Activated CD4-positive, CD25-positive, alpha-beta regulatory T cell treated with anti-CD3 and anti-CD28 coated beads, Interleukin-2, amount 50 U/mL, for 72 hours (primary cell): ENCODE measurements around the gene CARMIL1.
"Not testable (repeated sequence)": the region's sequence is repeated elsewhere in the genome, so short reads cannot be mapped to it uniquely, and the experiment has no call there.

ENCODE experiments used
- DNase-seq: peaks from one replicate; pipeline ENCODE4 v3.0.0; 2021

CARMIL1 gene

GRCh38 chr6:25278261-25278913 lies 787 bp upstream of the CARMIL1 start:
- no peak for DNase-seq

DNA sequence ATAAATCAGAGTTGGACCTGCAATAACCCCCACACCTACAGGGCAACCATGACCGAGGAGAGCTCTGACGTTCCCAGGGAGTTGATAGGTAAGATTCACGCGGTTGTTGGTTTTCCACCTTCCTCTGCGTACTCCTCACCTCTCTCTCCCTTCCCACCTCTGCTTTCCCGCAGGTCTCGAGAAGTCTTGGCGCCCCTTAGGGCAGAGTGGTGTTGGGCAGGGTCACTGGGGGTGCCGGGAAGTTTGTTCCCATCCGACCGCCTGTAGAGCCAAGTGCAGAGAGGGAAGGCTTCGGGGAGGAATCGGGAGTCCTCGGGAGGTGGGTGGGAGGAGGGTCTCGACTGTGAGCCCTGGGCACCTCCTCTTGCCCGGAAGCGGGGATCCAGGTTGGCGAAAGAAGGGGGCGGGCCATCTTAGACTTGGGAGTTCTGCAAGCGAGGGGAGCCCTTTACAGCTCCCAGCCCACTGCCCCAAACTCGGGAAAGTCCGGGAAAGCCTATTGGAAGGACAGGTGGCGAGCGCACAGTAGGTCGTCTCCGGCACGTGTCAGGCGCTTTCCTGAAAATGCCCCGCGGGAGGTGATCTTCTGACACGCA lies 672 bp downstream of the CARMIL1 start:
- peak; percentile 31 for DNase-seq

DNA sequence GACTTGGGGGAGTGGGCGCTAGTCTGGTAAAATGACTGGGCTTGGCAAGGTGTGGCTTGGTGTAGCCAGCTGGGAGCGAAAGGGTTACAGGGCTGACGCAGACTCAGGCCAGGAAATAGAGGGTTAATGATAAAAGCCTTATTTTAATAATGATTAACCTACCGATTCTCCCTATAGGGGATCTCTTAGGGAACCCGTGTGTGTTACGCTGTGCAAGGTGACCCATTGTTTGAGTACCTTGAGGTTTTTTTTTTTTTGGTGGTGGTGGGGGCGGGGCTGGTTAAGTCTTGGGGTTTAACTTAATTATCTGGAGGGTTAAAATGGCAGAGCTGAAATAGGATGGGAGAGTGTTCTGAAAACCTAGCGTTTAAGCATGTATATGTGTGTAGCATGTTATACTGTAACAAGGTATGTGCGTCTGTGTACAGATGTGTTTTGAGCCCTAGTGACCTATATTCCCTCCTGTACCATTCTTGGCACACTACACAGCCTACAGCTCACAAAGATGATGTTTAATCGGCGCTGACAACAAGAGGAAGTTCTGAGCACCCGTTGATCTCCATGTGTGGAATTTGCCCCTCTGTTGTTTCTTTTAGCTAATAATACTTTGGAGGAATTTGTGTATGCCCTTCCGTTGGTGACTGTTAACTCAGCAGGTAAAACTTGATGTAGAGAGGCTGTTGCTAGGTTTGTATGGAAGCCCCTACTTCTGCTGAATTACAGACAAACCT lies 1.3 kb downstream of the CARMIL1 start:
- peak; percentile 31 for DNase-seq

DNA sequence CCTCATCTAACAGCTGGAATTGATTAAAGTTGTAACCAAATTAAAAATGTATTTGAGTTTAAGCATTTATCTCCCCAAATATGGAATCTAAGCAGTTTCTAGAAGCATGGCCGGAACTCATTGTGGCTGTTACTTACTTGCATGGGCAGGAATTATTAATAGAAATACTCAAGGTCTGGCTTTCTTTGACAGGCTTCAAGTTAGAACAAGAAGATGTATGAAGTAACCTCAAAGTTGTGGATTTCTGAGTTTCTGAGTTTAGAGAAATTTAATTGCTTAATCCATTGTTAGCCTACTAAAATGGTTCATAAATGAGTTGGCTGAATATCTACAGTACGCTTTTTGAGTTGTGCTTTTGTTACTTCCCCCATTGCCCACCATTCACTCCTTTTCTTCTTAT lies 7.7 kb downstream of the CARMIL1 start:
- DNase-seq = no peak

DNA sequence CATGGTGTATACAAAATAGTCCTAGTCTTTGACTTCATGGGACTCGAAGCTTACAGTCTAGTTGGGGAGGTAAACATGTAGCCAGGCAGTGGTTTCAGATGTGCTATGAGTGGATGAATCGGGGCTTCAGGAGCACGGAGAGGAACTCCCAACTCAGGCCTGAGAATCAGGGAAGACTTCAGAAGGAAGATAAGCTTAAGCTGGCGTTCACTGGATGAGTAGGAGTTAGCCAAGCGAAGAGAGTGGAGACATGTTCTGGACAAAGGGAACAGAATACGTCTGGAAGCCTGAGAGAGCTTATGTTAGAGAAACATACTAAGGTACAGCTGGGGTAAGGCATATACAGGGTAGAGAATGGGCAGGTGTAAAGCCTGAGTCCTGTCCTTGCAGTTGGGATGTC lies 8.8 kb downstream of the CARMIL1 start:
- no peak for DNase-seq

- no peak for DNase-seq
These were observed 9.3 kb downstream of the CARMIL1 start for GRCh38 chr6:25288518-25288917.

DNA sequence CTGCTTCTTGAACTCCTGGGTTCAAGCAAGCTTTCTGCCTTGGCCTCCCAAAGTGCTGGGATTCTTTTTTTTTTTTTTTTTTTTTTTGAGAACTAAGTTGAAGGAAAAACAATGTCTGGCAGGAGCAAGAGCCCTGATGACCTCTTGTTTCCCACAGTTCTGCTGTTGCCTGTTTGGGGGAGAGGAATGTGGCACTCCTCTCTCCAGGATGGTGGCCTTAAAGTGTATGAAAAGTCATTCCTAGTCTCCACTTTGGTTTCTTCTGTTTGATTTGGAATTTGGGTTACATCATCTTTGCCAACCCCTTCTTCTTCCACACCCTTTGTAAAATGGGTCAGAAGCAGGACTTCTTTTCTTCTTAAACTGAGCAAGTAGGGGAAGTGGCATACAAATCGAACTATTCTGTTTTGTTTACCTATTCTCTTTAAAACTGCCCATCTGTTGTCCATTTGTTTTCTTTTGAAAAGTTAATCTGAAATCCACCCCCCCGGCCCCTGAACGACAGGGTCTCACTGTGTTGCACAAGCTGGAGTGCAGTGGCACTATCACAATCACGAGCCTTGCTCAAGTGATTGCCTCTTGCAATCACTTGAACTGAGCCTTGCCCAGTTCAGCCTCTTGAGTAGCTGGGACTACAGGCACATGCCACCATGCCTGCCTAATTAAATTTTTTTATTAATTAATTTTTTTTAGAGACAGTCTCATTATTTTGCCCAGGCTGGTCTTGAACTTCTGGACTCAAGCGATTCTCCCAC lies 11.3 kb downstream of the CARMIL1 start:
- no peak for DNase-seq

DNA sequence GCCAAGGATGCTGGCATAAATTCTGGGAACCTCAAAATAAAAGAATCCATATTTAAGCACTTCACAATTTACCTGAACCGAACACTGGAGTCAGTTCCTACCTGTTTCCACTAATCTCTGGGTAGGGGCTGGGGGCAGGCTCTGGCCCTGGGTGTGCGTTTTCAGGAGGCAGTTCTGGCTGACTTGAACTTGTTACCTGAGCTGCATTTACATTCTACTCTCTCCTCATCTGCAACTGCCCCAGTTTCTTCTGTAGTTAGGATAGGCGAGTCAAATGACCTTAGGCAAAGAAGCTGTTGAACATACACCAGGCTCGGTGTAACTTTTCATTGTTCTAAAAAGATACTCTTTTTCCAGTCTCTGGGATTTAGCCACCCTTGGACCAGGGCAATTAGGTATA lies 13.2 kb downstream of the CARMIL1 start:
- DNase-seq = no peak

DNA sequence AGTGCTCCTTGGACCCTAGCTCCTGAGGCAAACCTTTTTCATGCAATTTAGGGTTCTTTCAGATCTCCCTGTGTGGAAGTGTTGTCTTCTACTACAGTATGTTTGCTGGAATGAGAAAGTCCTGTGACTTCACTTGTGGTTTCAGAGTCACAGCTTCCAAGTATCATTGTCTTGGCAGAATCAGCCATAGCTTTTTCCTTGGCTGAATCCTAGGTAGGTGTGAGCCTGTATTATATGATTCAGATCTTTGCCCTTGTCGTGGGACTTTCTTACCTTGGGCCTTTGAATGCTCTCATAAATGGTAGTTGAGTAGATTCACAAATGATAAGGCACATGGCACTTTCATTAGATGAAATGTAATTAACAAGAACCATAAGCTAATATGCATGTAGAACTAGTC lies 16.5 kb downstream of the CARMIL1 start:
- no peak for DNase-seq

DNA sequence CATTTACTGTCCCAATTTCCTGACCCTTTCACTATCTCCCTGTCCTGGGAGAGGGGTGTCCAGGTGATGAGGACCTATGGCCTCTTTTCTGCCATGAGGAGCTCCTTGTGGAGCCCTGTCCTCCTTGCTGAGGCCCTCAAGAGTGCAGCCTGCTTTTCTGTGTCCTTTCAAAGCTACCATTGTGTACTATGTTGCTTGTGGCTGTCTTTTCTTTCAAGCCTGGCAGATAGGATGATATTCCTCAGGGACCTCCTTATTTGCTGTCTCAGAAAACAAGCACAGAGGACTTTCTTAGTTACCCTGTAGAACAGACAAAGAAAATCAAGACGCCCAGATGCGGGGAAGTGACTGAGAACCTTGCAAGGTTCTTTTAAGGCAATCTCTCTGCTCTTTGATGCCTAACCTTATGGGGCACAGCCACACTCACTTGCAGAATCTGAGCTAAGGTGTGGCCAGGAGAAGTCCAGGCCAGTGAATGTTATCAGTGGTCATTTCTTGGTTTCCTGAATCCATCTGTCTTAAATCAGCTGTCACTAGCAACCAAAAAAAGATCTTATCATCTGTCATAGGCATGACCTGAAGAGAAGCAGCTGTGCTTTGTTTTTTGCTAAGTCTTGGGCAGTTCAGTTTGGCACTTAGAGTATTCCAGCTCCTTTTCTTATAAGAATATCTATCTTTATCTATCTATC lies 17.2 kb downstream of the CARMIL1 start:
- DNase-seq = no peak

DNA sequence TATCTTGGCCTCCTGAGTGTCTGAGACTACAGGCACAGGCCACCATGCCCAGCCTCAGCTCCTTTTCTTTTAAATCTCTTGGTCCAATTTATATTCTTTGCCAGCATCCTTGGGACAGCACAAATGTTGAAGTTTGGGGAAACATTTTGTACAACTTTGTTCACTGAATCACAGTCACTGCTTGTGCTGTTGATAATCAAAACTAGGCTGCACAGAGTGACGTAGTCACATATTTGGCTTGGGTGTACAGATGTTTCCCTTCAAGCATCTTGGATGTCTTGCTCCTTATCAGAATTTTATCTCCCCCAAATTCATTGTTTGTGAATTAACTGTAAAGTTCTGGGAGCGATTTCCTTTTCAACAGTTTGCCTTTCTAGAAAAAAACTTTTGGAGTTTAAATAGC lies 17.9 kb downstream of the CARMIL1 start:
- no peak for DNase-seq

GRCh38 chr6:25297823-25298522 lies 18.8 kb downstream of the CARMIL1 start:
- DNase-seq = no peak

- DNase-seq = not testable (repeated sequence)
These were observed 19.3 kb downstream of the CARMIL1 start for GRCh38 chr6:25298523-25298865.

GRCh38 chr6:25301362-25301761 lies 22.2 kb downstream of the CARMIL1 start:
- no peak for DNase-seq

GRCh38 chr6:25302151-25302550 lies 23.0 kb downstream of the CARMIL1 start:
- no peak for DNase-seq

- DNase-seq = no peak
These were observed 23.5 kb downstream of the CARMIL1 start for GRCh38 chr6:25302677-25303128.

GRCh38 chr6:25303254-25303653 lies 24.1 kb downstream of the CARMIL1 start:
- DNase-seq = no peak

GRCh38 chr6:25306379-25306778 lies 27.2 kb downstream of the CARMIL1 start:
- no peak for DNase-seq

GRCh38 chr6:25307805-25308494 lies 28.8 kb downstream of the CARMIL1 start:
- DNase-seq = no peak

DNA sequence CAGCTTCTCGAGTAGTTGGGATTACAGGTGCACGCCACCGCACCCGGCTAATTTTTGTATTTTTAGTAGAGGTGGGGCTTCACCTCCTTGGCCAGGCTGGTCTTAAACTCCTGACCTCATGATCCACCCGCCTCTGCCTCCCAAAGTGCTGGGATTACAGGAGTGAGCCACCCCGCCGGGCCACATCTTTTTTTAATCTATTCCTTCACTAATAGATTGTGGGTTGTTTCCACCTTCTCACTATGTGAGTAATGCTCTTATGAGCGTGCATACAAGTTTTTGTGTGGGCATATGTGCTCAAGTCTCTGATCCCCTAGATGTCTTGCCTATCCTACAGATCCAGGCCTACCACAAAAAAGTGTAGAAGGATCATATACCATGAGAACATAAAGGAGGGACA lies 30.7 kb downstream of the CARMIL1 start:
- DNase-seq = no peak

DNA sequence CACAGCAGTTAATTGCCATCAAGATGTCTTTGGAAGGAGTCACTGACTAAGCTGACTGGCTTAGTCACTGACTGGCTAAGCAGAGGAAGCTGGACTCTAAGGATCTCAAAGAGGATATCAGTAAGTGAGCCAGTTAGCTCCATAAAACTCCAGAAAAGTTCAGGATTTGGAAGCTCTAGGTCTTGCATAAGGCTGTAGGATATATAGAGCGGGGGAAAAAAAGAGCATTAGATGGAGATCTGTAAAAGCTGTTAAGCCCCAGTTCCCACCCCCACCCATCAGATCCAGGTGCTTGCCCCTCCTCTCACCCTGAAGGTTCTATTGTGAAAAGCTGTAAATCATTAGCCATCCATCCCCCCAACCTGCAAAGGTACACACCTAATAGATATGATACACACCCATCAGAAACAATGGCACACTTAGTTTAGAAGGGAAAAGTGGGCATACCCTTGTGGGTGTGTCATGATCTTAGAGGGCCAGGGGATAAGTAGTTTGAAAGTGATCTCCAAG lies 32.2 kb downstream of the CARMIL1 start:
- no peak for DNase-seq
